Ascending aorta (tissue), 2 donors: ENCODE measurements around the gene HACD3. TPM values are rescaled to one million over a fixed set of nuclear protein-coding genes. Genes with fewer than 3 reads are reported as not detected.

ENCODE experiments used
- DNase-seq, 2 donors: peaks; one replicate each; pipeline ENCODE4 v3.0.0-alpha.2; 2019; ENCODE audit warnings: low spot score in 2 of 2
- H3K27ac ChIP-seq, 2 donors: fragments of 200-600 bp; sonication (generic); one replicate each; pipeline ENCODE4 v1.5.1; 2016 to 2017; ENCODE audit warnings: mild to moderate bottlenecking in 1 of 2
- H3K27me3 ChIP-seq: fragments of 200-600 bp; sonication (generic); one replicate; pipeline ENCODE4 v1.5.1; 2017
- H3K36me3 ChIP-seq, 2 donors: fragments of 200-600 bp; sonication (generic); one replicate each; pipeline ENCODE4 v1.5.1; 2016
- H3K4me1 ChIP-seq, 2 donors: fragments of 200-600 bp; sonication (generic); one replicate each; pipeline ENCODE4 v1.5.1; 2016 to 2017; ENCODE audit warnings: mild to moderate bottlenecking in 1 of 2
- H3K4me3 ChIP-seq, 2 donors: fragments of 200-600 bp; sonication (generic); one replicate each; pipeline ENCODE4 v1.5.1; 2016 to 2017; ENCODE audit warnings: mild to moderate bottlenecking in 1 of 2
- H3K9me3 ChIP-seq, 2 donors: fragments of 200-600 bp; sonication (generic); one replicate each; pipeline ENCODE4 v1.5.1; 2016
- intact Hi-C: fragments of 100-400 bp; cut with DNase I; formaldehyde crosslinking; loops from one replicate; pipeline ENCODE4 v1.15.1; 2023
- total RNA-seq: library from RNA; depleted of rRNA; stranded (reverse); fragments of >200 nt; gene quantifications from one replicate; pipeline ENCODE4 v1.1.0, GENCODE V29; 2016
- TF ChIP-seq, protein P1 (sequence below), 3 experiments: fragments of 200-600 bp in 2 of 3; fragments of 450-650 bp in 1 of 3; sonication (generic) in 2 of 3; IDR thresholded peaks; one replicate each; pipeline ENCODE4 v1.5.1; 2016 to 2019; ENCODE audit warnings: antibody characterized with exemption in 3 of 3, mild to moderate bottlenecking in 1 of 3, moderate library complexity in 1 of 3

The HACD3 gene
- total RNA-seq, 1 donor from 2014 or later, result 46.2 TPM

DNA sequence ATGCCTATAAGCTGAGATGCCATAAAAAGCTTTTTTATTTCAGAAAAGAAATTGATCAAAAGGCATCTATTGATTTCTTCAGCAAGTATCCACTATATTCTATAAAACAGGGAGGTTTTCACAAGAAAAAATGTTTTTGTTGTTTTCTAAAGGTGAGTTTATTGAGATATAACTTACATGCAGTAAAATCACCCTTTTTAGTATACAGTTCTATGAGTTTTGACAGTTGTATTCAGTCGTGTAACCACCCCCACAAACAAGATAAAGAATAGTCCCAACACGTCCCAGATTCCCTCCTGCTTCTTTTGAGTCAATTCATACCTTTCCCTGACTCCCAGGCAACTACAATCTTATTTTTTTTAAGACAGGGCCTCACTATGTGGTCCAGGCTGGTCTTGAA is 72.9 kb downstream of the HACD3 start:
- peaks cover 52 to 55% of the 10 kb centered on the region in 2 donors for H3K36me3 ChIP-seq
- intact Hi-C loops, result no loop called here

DNA sequence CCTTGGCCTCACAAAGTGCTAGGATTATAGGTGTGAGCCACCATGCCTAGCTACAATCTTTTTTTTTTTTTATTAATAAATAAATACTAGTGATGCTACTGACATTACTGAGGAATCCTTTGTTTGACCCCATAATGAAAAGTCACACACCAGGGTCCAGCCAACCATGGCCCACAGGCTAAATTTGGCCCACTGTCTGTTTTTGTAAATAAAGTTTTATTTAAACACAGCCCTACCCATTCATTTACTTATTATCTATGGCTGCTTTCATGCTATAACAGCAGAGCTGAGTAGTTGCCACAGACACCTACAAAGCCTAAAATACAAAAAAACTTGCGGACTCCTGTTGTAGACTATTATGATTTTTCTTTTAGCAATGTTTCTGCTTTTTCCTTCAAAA is 73.3 kb downstream of the HACD3 start:
- Histone ChIP-seq H3K27ac (no peak overlapping the region), H3K27me3 (no peaks in the 10 kb centered on the region), H3K9me3 (no peaks in the 10 kb centered on the region), H3K4me1 (no peaks in the 10 kb centered on the region), H3K4me3 (no peak overlapping the region), H3K36me3 (peaks cover 47 to 51% of the 10 kb centered on the region in 2 donors)
- TF ChIP-seq, protein P1, sequence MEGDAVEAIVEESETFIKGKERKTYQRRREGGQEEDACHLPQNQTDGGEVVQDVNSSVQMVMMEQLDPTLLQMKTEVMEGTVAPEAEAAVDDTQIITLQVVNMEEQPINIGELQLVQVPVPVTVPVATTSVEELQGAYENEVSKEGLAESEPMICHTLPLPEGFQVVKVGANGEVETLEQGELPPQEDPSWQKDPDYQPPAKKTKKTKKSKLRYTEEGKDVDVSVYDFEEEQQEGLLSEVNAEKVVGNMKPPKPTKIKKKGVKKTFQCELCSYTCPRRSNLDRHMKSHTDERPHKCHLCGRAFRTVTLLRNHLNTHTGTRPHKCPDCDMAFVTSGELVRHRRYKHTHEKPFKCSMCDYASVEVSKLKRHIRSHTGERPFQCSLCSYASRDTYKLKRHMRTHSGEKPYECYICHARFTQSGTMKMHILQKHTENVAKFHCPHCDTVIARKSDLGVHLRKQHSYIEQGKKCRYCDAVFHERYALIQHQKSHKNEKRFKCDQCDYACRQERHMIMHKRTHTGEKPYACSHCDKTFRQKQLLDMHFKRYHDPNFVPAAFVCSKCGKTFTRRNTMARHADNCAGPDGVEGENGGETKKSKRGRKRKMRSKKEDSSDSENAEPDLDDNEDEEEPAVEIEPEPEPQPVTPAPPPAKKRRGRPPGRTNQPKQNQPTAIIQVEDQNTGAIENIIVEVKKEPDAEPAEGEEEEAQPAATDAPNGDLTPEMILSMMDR (IDR thresholded peaks at IDR 0.05), result no peak
- intact Hi-C loops, result no loop called here
- DNase-seq, result no peak

More for the DNA sequence above, 72.9 kb downstream of the HACD3 start:
- H3K9me3 ChIP-seq, result no peaks in the 10 kb centered on the region
- TF ChIP-seq, protein P1 (IDR thresholded peaks at IDR 0.05), result no peak
- H3K4me1 ChIP-seq, result no peaks in the 10 kb centered on the region
- no peak for DNase-seq
- no peak overlapping the region for H3K4me3 ChIP-seq
- H3K27ac ChIP-seq, result no peak overlapping the region
- H3K27me3 ChIP-seq, result no peaks in the 10 kb centered on the region

DNA sequence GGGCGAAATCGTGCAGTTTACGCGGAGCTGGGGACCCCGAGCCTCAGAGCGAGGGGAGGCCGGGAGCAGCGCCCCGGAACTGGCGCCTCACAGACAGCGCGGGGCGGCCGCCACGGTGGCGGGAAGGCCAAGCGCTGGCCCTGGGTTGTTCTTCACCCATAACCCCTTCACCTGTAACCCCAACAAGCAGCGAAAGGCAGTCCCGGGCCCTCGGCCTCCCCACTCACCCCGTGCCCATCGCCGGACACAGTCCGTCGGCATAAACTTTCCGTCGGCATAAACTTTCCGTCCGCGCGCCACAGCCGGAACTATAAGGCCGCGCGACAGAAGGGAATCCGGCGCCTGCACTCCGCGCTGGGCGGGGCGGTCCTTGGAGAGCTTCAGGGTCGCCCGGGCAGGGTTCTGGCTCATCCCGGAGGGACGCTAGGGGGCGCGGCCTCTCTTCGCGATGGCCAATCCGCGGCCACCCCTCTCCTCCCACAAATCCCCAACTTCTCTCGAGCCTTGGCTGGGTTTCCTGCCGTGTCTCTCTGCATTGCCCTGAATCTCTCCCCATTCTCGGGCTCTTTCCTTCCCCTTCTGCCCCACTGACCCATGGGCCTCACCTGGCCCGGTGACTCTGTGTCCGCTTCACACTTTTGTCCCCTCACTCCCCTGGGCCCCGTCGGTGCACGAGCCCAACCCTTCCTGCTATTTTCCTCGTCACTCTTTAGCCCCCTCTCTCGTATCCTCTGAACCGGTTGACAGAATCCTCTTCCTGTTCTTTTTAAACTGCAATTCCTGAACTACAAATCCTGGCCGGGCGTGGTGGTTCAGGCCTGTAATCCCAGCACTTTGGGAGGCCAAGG is 80.8 kb downstream of the HACD3 start, which contains the start of gene INTS14:
Gene INTS14 (minus strand): TSS at position 261 of the 848 bp plus-strand sequence. CDS start 3,751 bp downstream, outside the sequence.
- intact Hi-C loops, result loop anchor here (1.0 to 10.0 kb wide), 6 partner anchors 79 to 884 kb away; partner anchors contain the start of genes DENND4A, DPP8, HACD3 and PARP16
- Histone ChIP-seq H3K4me3 (peak within 1 kb of the TSS; percentile 96 to 100), H3K4me1 (peaks cover 10 to 19% of the 10 kb centered on the region in 2 donors), H3K36me3 (no peaks in the 10 kb centered on the region), H3K27me3 (no peaks in the 10 kb centered on the region), H3K9me3 (no peaks in the 10 kb centered on the region), H3K27ac (peak within 1 kb of the TSS; percentile 89 to 97)
- peak; percentile 82 to 98 for DNase-seq
- TF ChIP-seq, protein P1 (IDR thresholded peaks at IDR 0.05), result peak in 2 of 3 experiments; percentile 48 to 57

DNA sequence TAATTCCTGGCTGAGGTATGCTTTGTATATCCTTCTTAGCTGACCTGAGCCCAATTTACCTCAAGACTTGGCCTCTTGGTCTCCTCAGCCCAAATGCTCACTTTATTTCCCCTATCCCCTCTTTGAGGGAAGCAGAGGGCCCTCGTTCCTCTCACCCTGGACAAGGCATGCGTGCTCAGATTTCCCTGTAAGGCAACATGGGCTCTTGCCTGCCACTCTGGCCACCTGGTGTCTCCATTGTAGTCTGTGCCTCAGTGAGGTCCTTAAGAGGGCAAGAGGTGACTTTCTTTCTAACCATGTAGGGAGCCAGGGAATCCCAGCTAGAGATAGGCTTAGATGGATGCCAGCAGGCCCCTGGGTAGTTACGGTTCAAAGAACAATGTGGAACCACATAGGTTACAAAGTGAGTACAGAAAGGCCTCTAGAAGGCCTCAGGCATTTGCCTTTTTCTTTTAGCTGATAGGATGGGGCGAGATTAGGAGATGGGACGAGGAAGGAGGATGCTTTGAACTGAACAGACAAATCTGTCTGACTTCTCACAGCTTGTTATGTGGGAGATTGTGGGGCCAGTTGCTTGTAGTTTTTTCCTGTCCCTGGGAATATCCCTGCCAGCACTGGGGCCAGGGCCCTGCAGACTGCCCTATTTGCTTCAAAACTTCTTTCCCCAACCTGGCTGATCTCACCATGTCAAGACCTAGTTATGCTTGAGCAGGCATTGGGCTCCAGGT is 81.8 kb downstream of the HACD3 start:
- H3K4me1 ChIP-seq, result peaks cover 10 to 19% of the 10 kb centered on the region in 2 donors
- TF ChIP-seq, protein P1 (IDR thresholded peaks at IDR 0.05), result no peak
- H3K27me3 ChIP-seq, result no peaks in the 10 kb centered on the region
- intact Hi-C loops, result loop anchor here (1.0 to 10.0 kb wide), 6 partner anchors 80 to 883 kb away; partner anchors contain the start of genes DENND4A, DPP8, HACD3 and PARP16
- DNase-seq, result no peak
- no peaks in the 10 kb centered on the region for H3K9me3 ChIP-seq
- peak overlapping the region; percentile 89 to 97 for H3K27ac ChIP-seq
- no peaks in the 10 kb centered on the region for H3K36me3 ChIP-seq
- H3K4me3 ChIP-seq, result peak overlapping the region; percentile 96 to 100

DNA sequence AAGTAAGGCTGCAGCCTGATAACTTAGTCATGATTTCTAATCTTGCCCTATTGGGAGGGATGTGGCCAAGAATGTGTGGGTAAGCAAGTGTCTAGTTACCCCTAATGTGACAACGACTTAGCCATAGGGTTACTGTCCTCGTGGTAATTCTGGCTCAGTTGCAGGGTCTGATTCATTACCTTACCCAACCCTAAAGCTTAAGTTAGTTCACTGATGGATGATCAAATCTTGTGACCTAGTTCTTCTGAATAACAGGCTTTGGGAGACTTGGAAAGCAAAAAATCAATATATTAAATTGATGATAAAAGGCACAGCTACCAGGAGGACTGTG is 82.3 kb downstream of the HACD3 start:
- no peaks in the 10 kb centered on the region for H3K36me3 ChIP-seq
- no peak overlapping the region for H3K4me3 ChIP-seq
- peaks cover 10 to 19% of the 10 kb centered on the region in 2 donors for H3K4me1 ChIP-seq
- TF ChIP-seq, protein P1 (IDR thresholded peaks at IDR 0.05), result no peak
- DNase-seq, result no peak
- H3K9me3 ChIP-seq, result no peaks in the 10 kb centered on the region
- peak overlapping the region; percentile 89 to 97 for H3K27ac ChIP-seq
- intact Hi-C loops, result loop anchor here (5.0 to 10.0 kb wide), 4 partner anchors 80 to 882 kb away; partner anchors contain the start of genes DENND4A, HACD3, PARP16 and SNAPC5
- no peaks in the 10 kb centered on the region for H3K27me3 ChIP-seq
